ENCODE results near the gene SPNS2.

GRCh38 chr17:4519361-4519788, 20.7 kb downstream of the SPNS2 start:
- TF ChIP-seq EZH2 (IDR thresholded peaks at IDR 0.05; ENCODE audit: insufficient read depth, poor library complexity, severe bottlenecking) (no peak), EZH2phosphoT487 (IDR thresholded peaks at IDR 0.05; ENCODE audit: insufficient read depth, low read depth) (no peak)

All from GM23248 (cell line).